K562 (cell line): ENCODE data around the gene CCM2. TPM values are rescaled to one million over a fixed set of nuclear protein-coding genes. Genes with fewer than 3 reads are reported as not detected.

Source experiments
- CTBP1 ChIP-seq: fragments of 450-650 bp; IDR thresholded peaks from 2 replicates; pipeline ENCODE4 v1.6.1; 2016; ENCODE audit warnings: borderline replicate concordance
- CXXC5 ChIP-seq: fragments of 250-450 bp; sonication (Bioruptor Pico); IDR thresholded peaks from 2 replicates; pipeline ENCODE4 v1.8.0; 2022; ENCODE audit warnings: inconsistent platforms, mild to moderate bottlenecking, moderate library complexity
- HOXB6 ChIP-seq: fragments of 250-450 bp; sonication (Bioruptor Pico); IDR thresholded peaks from 2 replicates; pipeline ENCODE4 v1.5.1; 2022; ENCODE audit warnings: mild to moderate bottlenecking, borderline replicate concordance
- LARP7 ChIP-seq: fragments of 450-650 bp; IDR thresholded peaks from 2 replicates; pipeline ENCODE4 v1.6.1; 2016
- MIER1 ChIP-seq: fragments of 450-650 bp; IDR thresholded peaks from 2 replicates; pipeline ENCODE4 v1.6.1; 2016; ENCODE audit warnings: antibody characterized with exemption, mild to moderate bottlenecking, low read depth
- POLR2G ChIP-seq: fragments of 200-400 bp; formaldehyde crosslinking; IDR thresholded peaks from 2 replicates; pipeline ENCODE4 v1.6.1; 2017; ENCODE audit warnings: low read depth, mild to moderate bottlenecking, antibody characterized with exemption, low read length, moderate library complexity
- TCF3 ChIP-seq: sonication (generic); formaldehyde crosslinking; IDR thresholded peaks from 2 replicates; pipeline ENCODE4 v1.4.0; 2020; ENCODE audit warnings: mild to moderate bottlenecking, missing genetic modification reagents
- ZNF239 ChIP-seq: fragments of 250-450 bp; sonication (Bioruptor Pico); IDR thresholded peaks from 2 replicates; pipeline ENCODE4 v1.4.0; 2020; ENCODE audit warnings: mild to moderate bottlenecking
- ZNF444 ChIP-seq: fragments of 250-450 bp; sonication (Bioruptor Pico); IDR thresholded peaks from 2 replicates; pipeline ENCODE4 v1.4.0; 2020; ENCODE audit warnings: mild to moderate bottlenecking, moderate library complexity
- polyA plus RNA-seq, 8 experiments: library from polyadenylated mRNA; depleted of rRNA in 4 of 8; stranded (reverse) in 5 of 8; unstranded in 3 of 8; fragments of >200 nt; fragmentation: Nextera tagmentation in 2 of 8; fragmentation: Illumina TruSeq in 1 of 8; extraction: Ambion mirVana in 2 of 8; extraction: Trizol in 1 of 8; gene quantifications; 2 replicates each; pipeline versions ENCODE4 v1.2.1 to v1.2.3, GENCODE V29; 2011 to 2014; ENCODE audit warnings: inconsistent platforms in 1 of 8, missing spikeins in 1 of 8
- total RNA-seq, 7 experiments: library from RNA; depleted of rRNA in 6 of 7; stranded (reverse); fragments of >200 nt in 6 of 7; fragmentation: Illumina TruSeq in 2 of 7; extraction: Trizol in 2 of 7; gene quantifications; 2 replicates each; pipeline versions ENCODE4 v1.2.1 to v1.2.3, GENCODE V29; 2011 to 2021; ENCODE audit warnings: low replicate concordance in 1 of 7
- TF ChIP-seq, protein P1 (sequence below): fragments of 450-650 bp; conservative IDR thresholded peaks from 2 replicates; pipeline ENCODE4 v1.6.1; 2016; ENCODE audit warnings: missing genetic modification characterization, low read depth, mild to moderate bottlenecking, control low read depth, missing compliant biosample characterization
- TF ChIP-seq, protein P2 (sequence below), 2 experiments: fragments of 450-650 bp in 1 of 2; IDR thresholded peaks; 2 replicates each; pipeline ENCODE4 v1.6.1; 2011 to 2017; ENCODE audit warnings: low read depth in 2 of 2, antibody characterized with exemption in 1 of 2, borderline replicate concordance in 1 of 2, low read length in 1 of 2, mild to moderate bottlenecking in 1 of 2, mixed read lengths in 1 of 2; ENCODE audit not compliant: control insufficient read depth in 1 of 2
- TF ChIP-seq, protein P3 (sequence below): fragments of 250-450 bp; sonication (Bioruptor Pico); IDR thresholded peaks from 2 replicates; pipeline ENCODE4 v1.8.0; 2021; ENCODE audit warnings: moderate library complexity, mild to moderate bottlenecking, inconsistent platforms

Gene CCM2
- total and polyA plus RNA-seq, 9 of the 15 experiments (the other 6 are each of a cell fraction or from before 2014, with no cell fraction given) = 0.41 to 38.6 (median 25.9) TPM

DNA sequence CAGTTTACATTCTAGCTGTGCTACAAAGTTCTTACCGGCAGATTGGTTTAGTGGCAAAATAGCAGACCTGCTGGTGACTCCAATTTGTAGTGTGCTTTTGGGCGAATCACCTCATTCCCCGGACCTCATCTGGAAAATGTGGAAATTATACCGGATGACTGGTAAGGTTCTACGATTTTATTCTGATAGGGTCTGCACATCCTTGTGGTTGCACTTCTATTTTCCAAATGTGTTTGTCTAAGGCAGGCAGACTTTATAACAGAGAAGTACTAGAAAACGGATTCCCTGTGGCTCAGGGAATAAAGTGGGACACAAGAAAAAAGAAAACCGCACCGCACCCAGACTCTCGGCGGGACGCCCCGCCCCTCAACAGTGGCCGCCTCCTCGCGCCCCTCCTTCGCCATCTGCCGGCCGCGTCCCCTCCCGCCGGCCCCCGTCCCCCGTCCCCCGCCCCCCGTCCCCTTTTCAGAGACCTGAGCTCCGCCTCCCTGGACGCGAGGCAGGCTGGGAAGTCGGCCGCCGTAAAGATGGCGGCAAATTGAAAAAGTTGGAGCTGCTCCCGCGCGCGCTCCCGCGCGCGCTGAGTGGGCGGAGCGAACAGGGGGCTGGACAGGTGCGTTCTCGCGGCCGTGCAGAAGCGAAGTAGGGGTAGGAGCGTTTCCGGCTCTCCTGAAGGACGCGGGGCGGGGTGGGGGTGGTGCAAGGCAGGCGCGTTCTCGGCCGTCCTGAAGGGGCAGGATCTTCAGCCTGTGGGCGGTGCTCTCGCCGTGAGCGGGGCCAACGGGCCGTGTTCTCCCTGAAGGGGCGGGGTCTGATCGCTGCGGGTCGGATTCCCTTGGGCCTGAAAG, 532 bp upstream of the CCM2 start (continued):
- TF ChIP-seq, protein P1, sequence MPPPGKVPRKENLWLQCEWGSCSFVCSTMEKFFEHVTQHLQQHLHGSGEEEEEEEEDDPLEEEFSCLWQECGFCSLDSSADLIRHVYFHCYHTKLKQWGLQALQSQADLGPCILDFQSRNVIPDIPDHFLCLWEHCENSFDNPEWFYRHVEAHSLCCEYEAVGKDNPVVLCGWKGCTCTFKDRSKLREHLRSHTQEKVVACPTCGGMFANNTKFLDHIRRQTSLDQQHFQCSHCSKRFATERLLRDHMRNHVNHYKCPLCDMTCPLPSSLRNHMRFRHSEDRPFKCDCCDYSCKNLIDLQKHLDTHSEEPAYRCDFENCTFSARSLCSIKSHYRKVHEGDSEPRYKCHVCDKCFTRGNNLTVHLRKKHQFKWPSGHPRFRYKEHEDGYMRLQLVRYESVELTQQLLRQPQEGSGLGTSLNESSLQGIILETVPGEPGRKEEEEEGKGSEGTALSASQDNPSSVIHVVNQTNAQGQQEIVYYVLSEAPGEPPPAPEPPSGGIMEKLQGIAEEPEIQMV (tag) = no peak
- TF ChIP-seq MIER1 (no peak), LARP7 (0 out of 2 replicates have a peak, but pooled peaks have one; percentile 4), TCF3 (CRISPR knock-in tag) (no peak; the same call in 1 of the 2 replicates), POLR2G (0 out of 2 replicates have a peak, but pooled peaks have one; percentile 51), ZNF444 (CRISPR knock-in tag) (no peak), HOXB6 (CRISPR knock-in tag) (no peak), CXXC5 (CRISPR knock-in tag) (peak; percentile 87), ZNF239 (CRISPR knock-in tag) (no peak), CTBP1 (no peak)
- TF ChIP-seq, protein P2, sequence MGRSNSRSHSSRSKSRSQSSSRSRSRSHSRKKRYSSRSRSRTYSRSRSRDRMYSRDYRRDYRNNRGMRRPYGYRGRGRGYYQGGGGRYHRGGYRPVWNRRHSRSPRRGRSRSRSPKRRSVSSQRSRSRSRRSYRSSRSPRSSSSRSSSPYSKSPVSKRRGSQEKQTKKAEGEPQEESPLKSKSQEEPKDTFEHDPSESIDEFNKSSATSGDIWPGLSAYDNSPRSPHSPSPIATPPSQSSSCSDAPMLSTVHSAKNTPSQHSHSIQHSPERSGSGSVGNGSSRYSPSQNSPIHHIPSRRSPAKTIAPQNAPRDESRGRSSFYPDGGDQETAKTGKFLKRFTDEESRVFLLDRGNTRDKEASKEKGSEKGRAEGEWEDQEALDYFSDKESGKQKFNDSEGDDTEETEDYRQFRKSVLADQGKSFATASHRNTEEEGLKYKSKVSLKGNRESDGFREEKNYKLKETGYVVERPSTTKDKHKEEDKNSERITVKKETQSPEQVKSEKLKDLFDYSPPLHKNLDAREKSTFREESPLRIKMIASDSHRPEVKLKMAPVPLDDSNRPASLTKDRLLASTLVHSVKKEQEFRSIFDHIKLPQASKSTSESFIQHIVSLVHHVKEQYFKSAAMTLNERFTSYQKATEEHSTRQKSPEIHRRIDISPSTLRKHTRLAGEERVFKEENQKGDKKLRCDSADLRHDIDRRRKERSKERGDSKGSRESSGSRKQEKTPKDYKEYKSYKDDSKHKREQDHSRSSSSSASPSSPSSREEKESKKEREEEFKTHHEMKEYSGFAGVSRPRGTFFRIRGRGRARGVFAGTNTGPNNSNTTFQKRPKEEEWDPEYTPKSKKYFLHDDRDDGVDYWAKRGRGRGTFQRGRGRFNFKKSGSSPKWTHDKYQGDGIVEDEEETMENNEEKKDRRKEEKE (IDR thresholded peaks at IDR 0.05; ENCODE audit: borderline replicate concordance in 1 of 2, control insufficient read depth in 1 of 2, low read depth in 2 of 2, low read length in 1 of 2) = no peak; a peak in 1 of 4 replicates
- TF ChIP-seq, protein P3, sequence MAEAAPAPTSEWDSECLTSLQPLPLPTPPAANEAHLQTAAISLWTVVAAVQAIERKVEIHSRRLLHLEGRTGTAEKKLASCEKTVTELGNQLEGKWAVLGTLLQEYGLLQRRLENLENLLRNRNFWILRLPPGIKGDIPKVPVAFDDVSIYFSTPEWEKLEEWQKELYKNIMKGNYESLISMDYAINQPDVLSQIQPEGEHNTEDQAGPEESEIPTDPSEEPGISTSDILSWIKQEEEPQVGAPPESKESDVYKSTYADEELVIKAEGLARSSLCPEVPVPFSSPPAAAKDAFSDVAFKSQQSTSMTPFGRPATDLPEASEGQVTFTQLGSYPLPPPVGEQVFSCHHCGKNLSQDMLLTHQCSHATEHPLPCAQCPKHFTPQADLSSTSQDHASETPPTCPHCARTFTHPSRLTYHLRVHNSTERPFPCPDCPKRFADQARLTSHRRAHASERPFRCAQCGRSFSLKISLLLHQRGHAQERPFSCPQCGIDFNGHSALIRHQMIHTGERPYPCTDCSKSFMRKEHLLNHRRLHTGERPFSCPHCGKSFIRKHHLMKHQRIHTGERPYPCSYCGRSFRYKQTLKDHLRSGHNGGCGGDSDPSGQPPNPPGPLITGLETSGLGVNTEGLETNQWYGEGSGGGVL (CRISPR knock-in tag) = no peak
